Prostate gland (tissue), 2 donors: ENCODE measurements around the gene CAPZB.

Experiments used
- CTCF ChIP-seq, 4 experiments: fragments of 200-600 bp in 2 of 4; fragments of 450-650 bp in 2 of 4; sonication (generic) in 2 of 4; IDR thresholded peaks; 1 replicate in 3 of 4; 2 replicates in 1 of 4; pipeline ENCODE4 v1.5.1; 2016 to 2019; ENCODE audit warnings: antibody characterized with exemption in 4 of 4, mild to moderate bottlenecking in 2 of 4, moderate library complexity in 2 of 4
- POLR2A ChIP-seq: fragments of 450-650 bp; IDR thresholded peaks from one replicate; pipeline ENCODE4 v1.6.1; 2016; ENCODE audit warnings: antibody characterized with exemption, mild to moderate bottlenecking
- POLR2AphosphoS5 ChIP-seq: sonication (generic); formaldehyde crosslinking; IDR thresholded peaks from one replicate; pipeline ENCODE4 v1.6.1; 2017; ENCODE audit warnings: antibody characterized with exemption

- no peak for TF ChIP-seq CTCF (IDR thresholded peaks at IDR 0.05)
- TF ChIP-seq POLR2AphosphoS5, result no peak
- TF ChIP-seq POLR2A, result no peak
These were observed 40.5 kb upstream of the CAPZB start for GRCh38 chr1:19525607-19526545.
